ENCODE data around the gene PIGP.

- TF ChIP-seq ZNF331 (CRISPR knock-in tag; IDR thresholded peaks at IDR 0.05) (no peak), ZNF3 (CRISPR knock-in tag; IDR thresholded peaks at IDR 0.05) (no peak)
Observed at GRCh38 chr21:37036177-37036576, 36.7 kb downstream of the PIGP start.
